A549 (cell line): ENCODE measurements around the gene JAKMIP2. TPM values are rescaled to one million over a fixed set of nuclear protein-coding genes. Genes with fewer than 3 reads are reported as not detected.

ENCODE experiments used
- ATAC-seq, 2 experiments: fragments of 200-7000 bp in 1 of 2; fragments of >200 bp in 1 of 2; cut with Nextera tagmentation in 1 of 2; cut with Tn5 transposase in 1 of 2; 3 replicates each; pipeline versions ENCODE4 v1.8.0 to v1.9.1; 2018 to 2020; ENCODE audit warnings: mild to moderate bottlenecking in 1 of 2, moderate library complexity in 1 of 2
- CTCF ChIA-PET: fragments of 300-600 bp; sonication (Branson Sonifier 250); formaldehyde crosslinking; extraction: SDS; loops from one replicate; lab custom pipeline; 2021; ENCODE audit warnings: antibody characterized with exemption, inconsistent platforms; lab: Yijun Ruan, JAX
- POLR2A ChIA-PET: fragments of 350-600 bp; formaldehyde crosslinking; extraction: SDS; loops from one replicate; lab custom pipeline; 2021; ENCODE audit warnings: antibody characterized with exemption, inconsistent platforms; lab: Yijun Ruan, JAX
- DNase-seq, 2 experiments: peaks; one replicate each; pipeline versions ENCODE4 v3.0.0 to v3.0.0-alpha.2; 2011 to 2016; ENCODE audit warnings: low read depth in 1 of 2, low spot score in 1 of 2
- FAIRE-seq: peaks from 2 replicates; lab custom pipeline; 2011; peaks lifted over from hg19 to GRCh38; lab: Jason Lieb, UNC
- H3K27ac ChIP-seq, 2 experiments: fragments of >200 bp; sonication (Bioruptor Twin); formaldehyde crosslinking; 3 replicates each; pipeline ENCODE4 v1.5.1; 2016 to 2017
- H3K4me1 ChIP-seq: fragments of >200 bp; sonication (Bioruptor Twin); formaldehyde crosslinking; 3 replicates; pipeline ENCODE4 v1.6.1; 2016
- H3K4me2 ChIP-seq: fragments of >200 bp; sonication (Bioruptor Twin); formaldehyde crosslinking; 3 replicates; pipeline ENCODE4 v1.6.1; 2016
- H3K4me3 ChIP-seq: fragments of >200 bp; sonication (Bioruptor Twin); formaldehyde crosslinking; 3 replicates; pipeline ENCODE4 v1.5.1; 2016
- H3K9me3 ChIP-seq: fragments of >200 bp; sonication (Bioruptor Twin); formaldehyde crosslinking; 3 replicates; pipeline ENCODE4 v1.6.1; 2016
- ATOH8 ChIP-seq: fragments of 250-450 bp; sonication (Bioruptor Pico); IDR thresholded peaks from 2 replicates; pipeline ENCODE4 v1.5.0; 2020; ENCODE audit warnings: low read depth, mild to moderate bottlenecking, moderate library complexity
- BHLHE40 ChIP-seq: IDR thresholded peaks from 2 replicates; pipeline ENCODE4 v1.6.1; 2012; ENCODE audit warnings: low read depth, low read length, inconsistent platforms
- CBX2 ChIP-seq: fragments of 200-600 bp; sonication (generic); IDR thresholded peaks from 2 replicates; pipeline ENCODE4 v1.6.1; 2016; ENCODE audit warnings: low read depth, mild to moderate bottlenecking, borderline replicate concordance
- CBX8 ChIP-seq: fragments of 200-600 bp; sonication (generic); IDR thresholded peaks from 2 replicates; pipeline ENCODE4 v1.6.1; 2016
- CEBPB ChIP-seq, 2 experiments: fragments of >200 bp in 1 of 2; sonication (Bioruptor Twin) in 1 of 2; formaldehyde crosslinking in 1 of 2; IDR thresholded peaks; 2 replicates each; pipeline ENCODE4 v1.6.1; 2012 to 2016
- ESRRA ChIP-seq: fragments of 150-350 bp; IDR thresholded peaks from 2 replicates; pipeline ENCODE4 v1.6.1; 2014; ENCODE audit warnings: mild to moderate bottlenecking, low read length, borderline replicate concordance
- FOSL2 ChIP-seq, 2 experiments: fragments of 450-650 bp in 1 of 2; fragments of >200 bp in 1 of 2; sonication (Bioruptor Twin) in 1 of 2; formaldehyde crosslinking; IDR thresholded peaks; 2 replicates each; pipeline versions ENCODE4 v1.5.0 to v1.6.1; 2016 to 2020; ENCODE audit warnings: mild to moderate bottlenecking in 1 of 2, moderate library complexity in 1 of 2
- GATA3 ChIP-seq: IDR thresholded peaks from 2 replicates; pipeline ENCODE4 v1.6.1; 2012; ENCODE audit warnings: borderline replicate concordance
- HDAC2 ChIP-seq: fragments of 200-600 bp; sonication (generic); IDR thresholded peaks from 2 replicates; pipeline ENCODE4 v1.6.1; 2016
- HOXB13 ChIP-seq: fragments of 250-450 bp; sonication (Bioruptor Pico); IDR thresholded peaks from 2 replicates; pipeline ENCODE4 v1.5.0; 2020; ENCODE audit warnings: low read depth, mild to moderate bottlenecking, moderate library complexity
- HOXB5 ChIP-seq: fragments of 250-450 bp; sonication (Bioruptor Pico); IDR thresholded peaks from 2 replicates; pipeline ENCODE4 v1.5.0; 2020; ENCODE audit warnings: mild to moderate bottlenecking, moderate library complexity
- JUNB ChIP-seq: fragments of >200 bp; sonication (Bioruptor Twin); formaldehyde crosslinking; IDR thresholded peaks from 2 replicates; pipeline ENCODE4 v1.6.1; 2016
- KDM5A ChIP-seq: fragments of 200-600 bp; sonication (generic); IDR thresholded peaks from 2 replicates; pipeline ENCODE4 v1.6.1; 2016; ENCODE audit warnings: antibody characterized with exemption, mild to moderate bottlenecking
- NR3C1 ChIP-seq: fragments of >200 bp; sonication (Bioruptor Twin); formaldehyde crosslinking; IDR thresholded peaks from 3 replicates; pipeline ENCODE4 v1.6.1; 2017
- POLR2A ChIP-seq: IDR thresholded peaks from 2 replicates; pipeline ENCODE4 v1.6.1; 2012; ENCODE audit warnings: mild to moderate bottlenecking, low read length
- POLR2AphosphoS2 ChIP-seq: conservative IDR thresholded peaks from 2 replicates; pipeline ENCODE4 v1.6.1; 2012; ENCODE audit warnings: low read length, improper control_type of control experiment, inconsistent platforms
- RAD21 ChIP-seq, 2 experiments: fragments of >200 bp in 1 of 2; sonication (Bioruptor Twin) in 1 of 2; formaldehyde crosslinking in 1 of 2; IDR thresholded peaks in 1 of 2; conservative IDR thresholded peaks in 1 of 2; 2 replicates in 1 of 2; 3 replicates in 1 of 2; pipeline ENCODE4 v1.6.1; 2012 to 2018; ENCODE audit warnings: inconsistent platforms in 1 of 2
- RARB ChIP-seq: fragments of 250-450 bp; sonication (Bioruptor Pico); IDR thresholded peaks from 2 replicates; pipeline ENCODE4 v1.8.0; 2021; ENCODE audit warnings: mild to moderate bottlenecking, moderate library complexity
- RCOR1 ChIP-seq: fragments of 150-350 bp; IDR thresholded peaks from 2 replicates; pipeline ENCODE4 v1.6.1; 2014; ENCODE audit warnings: antibody characterized with exemption, low read length, low read depth
- RFX5 ChIP-seq: fragments of 450-650 bp; IDR thresholded peaks from 2 replicates; pipeline ENCODE4 v1.7.1; 2014; ENCODE audit warnings: antibody characterized with exemption, mild to moderate bottlenecking, moderate library complexity
- SMC3 ChIP-seq: fragments of >200 bp; sonication (Bioruptor Twin); formaldehyde crosslinking; IDR thresholded peaks from 3 replicates; pipeline ENCODE4 v1.6.1; 2018; ENCODE audit warnings: inconsistent platforms
- ZFP36 ChIP-seq: fragments of 450-650 bp; IDR thresholded peaks from 2 replicates; pipeline ENCODE4 v1.6.1; 2014; ENCODE audit warnings: borderline replicate concordance; ENCODE audit not compliant: partially characterized antibody
- WGBS: methylation state at CpG from one replicate; pipeline ENCODE4 v1.1.6; 2017; ENCODE audit errors: missing lambda C conversion rate; 5-methylcytosine and 5-hydroxymethylcytosine counted together
- polyA plus RNA-seq, 4 experiments: library from polyadenylated mRNA; depleted of rRNA in 3 of 4; stranded (reverse); fragments of >200 nt; fragmentation: RNase III in 1 of 4; extraction: RNeasy Plus Mini Kit Qiagen cat#74134 plus additional on column Dnase treatment in 1 of 4; gene quantifications; 2 replicates in 3 of 4; 3 replicates in 1 of 4; pipeline ENCODE4 v1.2.3, GENCODE V29; 2011 to 2017
- TF ChIP-seq, protein P1 (sequence below): fragments of >200 bp; sonication (Bioruptor Twin); formaldehyde crosslinking; IDR thresholded peaks from 3 replicates; pipeline ENCODE4 v1.6.1; 2016
- TF ChIP-seq, protein P2 (sequence below): fragments of >200 bp; sonication (Bioruptor Twin); formaldehyde crosslinking; IDR thresholded peaks from 3 replicates; pipeline ENCODE4 v1.5.1; 2016
- TF ChIP-seq, protein P3 (sequence below): fragments of 250-450 bp; sonication (Bioruptor Pico); IDR thresholded peaks from 2 replicates; pipeline ENCODE4 v1.5.0; 2021; ENCODE audit warnings: mild to moderate bottlenecking, moderate library complexity, borderline replicate concordance

The JAKMIP2 gene
- polyA plus RNA-seq, 2 of the 4 experiments (the other 2 are of a cell fraction) = 0.01 TPM; not detected in 1

DNA sequence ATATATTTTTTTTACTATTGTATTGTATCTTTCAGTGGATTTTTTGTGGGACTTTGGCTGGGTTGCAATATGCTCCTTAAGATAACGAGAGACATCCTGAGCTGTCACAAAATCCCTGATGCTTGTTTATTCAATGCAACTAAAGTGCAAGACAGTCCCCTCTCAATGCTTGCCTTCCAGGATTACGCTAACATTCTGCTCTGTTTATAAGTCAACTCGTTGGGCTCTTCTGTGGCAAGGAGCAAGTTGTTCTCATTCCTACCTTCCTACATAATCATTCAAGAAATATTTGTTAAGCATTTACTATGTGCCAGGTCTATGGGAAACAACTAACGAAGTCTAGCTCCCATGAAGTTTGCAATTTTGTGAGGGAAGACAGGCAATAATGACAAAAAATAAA is 40.4 kb downstream of the JAKMIP2 start:
- POLR2A ChIA-PET = no interaction called here
- ATAC-seq = no peak
- no peaks in the 10 kb centered on the region for H3K4me1 ChIP-seq
- TF ChIP-seq HOXB5 (CRISPR knock-in tag) = no peak
- no peak for TF ChIP-seq RAD21 (conservative IDR thresholded peaks at IDR 0.05 in 1 of 2, IDR thresholded peaks at IDR 0.05 in 1 of 2)
- TF ChIP-seq HOXB13 = no peak
- no peak for TF ChIP-seq ZFP36
- no peak for TF ChIP-seq POLR2AphosphoS2
- TF ChIP-seq, protein P1, sequence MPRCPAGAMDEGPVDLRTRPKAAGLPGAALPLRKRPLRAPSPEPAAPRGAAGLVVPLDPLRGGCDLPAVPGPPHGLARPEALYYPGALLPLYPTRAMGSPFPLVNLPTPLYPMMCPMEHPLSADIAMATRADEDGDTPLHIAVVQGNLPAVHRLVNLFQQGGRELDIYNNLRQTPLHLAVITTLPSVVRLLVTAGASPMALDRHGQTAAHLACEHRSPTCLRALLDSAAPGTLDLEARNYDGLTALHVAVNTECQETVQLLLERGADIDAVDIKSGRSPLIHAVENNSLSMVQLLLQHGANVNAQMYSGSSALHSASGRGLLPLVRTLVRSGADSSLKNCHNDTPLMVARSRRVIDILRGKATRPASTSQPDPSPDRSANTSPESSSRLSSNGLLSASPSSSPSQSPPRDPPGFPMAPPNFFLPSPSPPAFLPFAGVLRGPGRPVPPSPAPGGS = no peak
- TF ChIP-seq CBX2 = no peak
- TF ChIP-seq HDAC2 = no peak
- no peak for TF ChIP-seq CBX8
- TF ChIP-seq KDM5A = no peak
- no peak for TF ChIP-seq SMC3
- TF ChIP-seq GATA3 = no peak
- TF ChIP-seq, protein P2, sequence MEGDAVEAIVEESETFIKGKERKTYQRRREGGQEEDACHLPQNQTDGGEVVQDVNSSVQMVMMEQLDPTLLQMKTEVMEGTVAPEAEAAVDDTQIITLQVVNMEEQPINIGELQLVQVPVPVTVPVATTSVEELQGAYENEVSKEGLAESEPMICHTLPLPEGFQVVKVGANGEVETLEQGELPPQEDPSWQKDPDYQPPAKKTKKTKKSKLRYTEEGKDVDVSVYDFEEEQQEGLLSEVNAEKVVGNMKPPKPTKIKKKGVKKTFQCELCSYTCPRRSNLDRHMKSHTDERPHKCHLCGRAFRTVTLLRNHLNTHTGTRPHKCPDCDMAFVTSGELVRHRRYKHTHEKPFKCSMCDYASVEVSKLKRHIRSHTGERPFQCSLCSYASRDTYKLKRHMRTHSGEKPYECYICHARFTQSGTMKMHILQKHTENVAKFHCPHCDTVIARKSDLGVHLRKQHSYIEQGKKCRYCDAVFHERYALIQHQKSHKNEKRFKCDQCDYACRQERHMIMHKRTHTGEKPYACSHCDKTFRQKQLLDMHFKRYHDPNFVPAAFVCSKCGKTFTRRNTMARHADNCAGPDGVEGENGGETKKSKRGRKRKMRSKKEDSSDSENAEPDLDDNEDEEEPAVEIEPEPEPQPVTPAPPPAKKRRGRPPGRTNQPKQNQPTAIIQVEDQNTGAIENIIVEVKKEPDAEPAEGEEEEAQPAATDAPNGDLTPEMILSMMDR = no peak
- TF ChIP-seq FOSL2 (IDR thresholded peaks at IDR 0.05) = no peak
- no peak for TF ChIP-seq FOSL2 (CRISPR knock-in tag; IDR thresholded peaks at IDR 0.05)
- TF ChIP-seq ESRRA = no peak
- no peak for TF ChIP-seq RARB (CRISPR knock-in tag)
- no peak for TF ChIP-seq RFX5
- TF ChIP-seq, protein P3, sequence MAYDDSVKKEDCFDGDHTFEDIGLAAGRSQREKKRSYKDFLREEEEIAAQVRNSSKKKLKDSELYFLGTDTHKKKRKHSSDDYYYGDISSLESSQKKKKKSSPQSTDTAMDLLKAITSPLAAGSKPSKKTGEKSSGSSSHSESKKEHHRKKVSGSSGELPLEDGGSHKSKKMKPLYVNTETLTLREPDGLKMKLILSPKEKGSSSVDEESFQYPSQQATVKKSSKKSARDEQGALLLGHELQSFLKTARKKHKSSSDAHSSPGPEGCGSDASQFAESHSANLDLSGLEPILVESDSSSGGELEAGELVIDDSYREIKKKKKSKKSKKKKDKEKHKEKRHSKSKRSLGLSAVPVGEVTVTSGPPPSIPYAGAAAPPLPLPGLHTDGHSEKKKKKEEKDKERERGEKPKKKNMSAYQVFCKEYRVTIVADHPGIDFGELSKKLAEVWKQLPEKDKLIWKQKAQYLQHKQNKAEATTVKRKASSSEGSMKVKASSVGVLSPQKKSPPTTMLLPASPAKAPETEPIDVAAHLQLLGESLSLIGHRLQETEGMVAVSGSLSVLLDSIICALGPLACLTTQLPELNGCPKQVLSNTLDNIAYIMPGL (CRISPR knock-in tag) = no peak
- no peak for TF ChIP-seq BHLHE40
- TF ChIP-seq, all 56 proteins: peak for 0
- Histone ChIP-seq H3K4me2 (no peak overlapping the region), H3K4me3 (no peak overlapping the region), H3K9me3 (no peaks in the 10 kb centered on the region), H3K27ac (no peak overlapping the region)
- WGBS = 2% methylated on average over 4 of the region's 4 CpGs
- CTCF ChIA-PET = no interaction called here
- FAIRE-seq (no peak), DNase-seq (no peak)

GRCh38 chr5:147740864-147741263 is 41.7 kb downstream of the JAKMIP2 start:
- no peak for TF ChIP-seq KDM5A
- TF ChIP-seq RARB (CRISPR knock-in tag) = no peak
- TF ChIP-seq ATOH8 = no peak
- no peak for TF ChIP-seq RCOR1
- TF ChIP-seq CEBPB (IDR thresholded peaks at IDR 0.05) = no peak
- TF ChIP-seq POLR2A = no peak
- no peak for TF ChIP-seq POLR2AphosphoS2
- TF ChIP-seq JUNB = no peak
- no peak for TF ChIP-seq CBX8
- no peak for TF ChIP-seq NR3C1
- H3K9me3 ChIP-seq = no peaks in the 10 kb centered on the region
- H3K4me3 ChIP-seq = no peak overlapping the region
- ChIA-PET POLR2A (no interaction called here), CTCF (no interaction called here)
- peak in 1 of 2 experiments; percentile 2 for DNase-seq
- no peak overlapping the region for H3K4me2 ChIP-seq
- WGBS = 59% methylated on average over 4 of the region's 4 CpGs
- FAIRE-seq = no peak
- no peak overlapping the region for H3K27ac ChIP-seq
- no peaks in the 10 kb centered on the region for H3K4me1 ChIP-seq
- 0 out of 6 replicates have a peak, but pooled peaks of 1 of the 2 experiments have one; percentile 34 for ATAC-seq
